Measurements from ENCODE around the gene IER5L.
"Not testable (repeated sequence)": the region's sequence is repeated elsewhere in the genome, so short reads cannot be mapped to it uniquely, and the experiment has no call there.

Gene IER5L

DNA sequence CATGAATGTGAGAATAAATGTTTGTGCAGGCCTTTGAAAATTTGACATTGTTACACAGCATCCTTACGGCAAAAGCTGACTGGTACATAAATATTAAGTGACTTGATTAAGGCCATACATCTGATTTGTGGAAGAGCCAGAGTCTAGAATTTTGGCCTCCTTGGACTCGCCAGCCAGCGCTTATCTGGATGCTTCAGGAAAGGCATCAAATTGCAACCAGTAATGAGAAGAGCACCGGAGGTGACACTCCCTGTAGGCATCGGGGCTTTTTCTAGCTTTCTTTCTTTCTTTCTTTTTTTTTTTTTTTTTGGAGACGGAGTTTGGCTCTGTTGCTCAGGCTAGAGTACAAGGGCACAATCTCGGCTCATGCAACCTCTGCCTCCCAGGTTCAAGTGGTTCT, 13.2 kb upstream of the IER5L start:
- no peaks in the 10 kb centered on the region for H3K9me3 ChIP-seq (ENCODE audit: control insufficient read depth, low read depth, low read length)
- H3K27me3 ChIP-seq (ENCODE audit: control insufficient read depth, insufficient read depth, low read length) = peaks cover 13% of the 10 kb centered on the region
- no peaks in the 10 kb centered on the region for H3K36me3 ChIP-seq (ENCODE audit: control insufficient read depth, low read depth, low read length)
- H3K27ac ChIP-seq (ENCODE audit: low read length) = no peak overlapping the region
- no peaks in the 10 kb centered on the region for H3K4me1 ChIP-seq (ENCODE audit: control insufficient read depth, low read depth, low read length)
- no peak overlapping the region for H3K4me3 ChIP-seq (ENCODE audit: low read length)
- H3K9ac ChIP-seq (ENCODE audit: low read length) = no peak overlapping the region

DNA sequence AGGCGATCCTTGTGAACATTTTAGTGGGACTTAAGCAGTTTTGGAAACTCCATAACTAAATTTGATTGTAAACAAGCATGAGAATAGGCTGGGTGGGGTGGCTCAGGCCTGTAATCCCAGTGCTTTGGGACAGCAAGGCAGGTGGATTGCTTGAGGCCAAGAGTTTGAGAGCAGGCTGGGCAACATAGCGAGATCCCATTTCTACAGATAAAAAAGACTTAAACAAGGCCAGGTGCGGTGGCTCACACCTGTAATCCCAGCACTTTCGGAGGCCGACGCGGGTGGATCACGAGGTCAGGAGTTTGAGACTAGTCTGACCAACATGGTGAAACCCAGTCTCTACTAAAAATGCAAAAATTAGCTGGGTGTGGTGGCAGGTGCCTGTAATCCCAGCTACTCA, 11.9 kb upstream of the IER5L start:
- not testable (repeated sequence) for H3K36me3 ChIP-seq (ENCODE audit: control insufficient read depth, low read depth, low read length); H3K9me3 ChIP-seq (ENCODE audit: control insufficient read depth, low read depth, low read length); H3K9ac ChIP-seq (ENCODE audit: low read length); H3K4me1 ChIP-seq (ENCODE audit: control insufficient read depth, low read depth, low read length); H3K27ac ChIP-seq (ENCODE audit: low read length); H3K4me3 ChIP-seq (ENCODE audit: low read length)
- peaks cover 20% of the 10 kb centered on the region for H3K27me3 ChIP-seq (ENCODE audit: control insufficient read depth, insufficient read depth, low read length)

DNA sequence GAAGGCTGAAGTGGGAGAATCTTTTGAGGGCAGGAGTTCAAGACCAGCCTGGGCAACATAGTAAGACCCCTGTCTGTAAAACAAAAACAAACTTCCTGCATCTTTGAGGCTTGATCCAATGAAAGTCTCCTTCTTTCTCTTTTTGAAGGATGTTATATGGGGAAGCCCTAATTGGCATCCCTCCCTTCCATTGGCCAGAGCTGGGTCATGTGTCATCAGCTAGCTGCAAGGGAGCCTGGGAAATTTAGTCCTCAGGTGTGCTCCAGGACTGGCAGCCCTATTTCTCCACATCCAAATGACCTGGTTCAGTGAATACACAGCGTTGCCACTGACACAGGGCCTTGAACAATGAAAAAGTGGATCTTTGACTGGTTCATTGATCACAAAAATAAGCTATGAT, 9.0 kb upstream of the IER5L start:
- Histone ChIP-seq H3K36me3 (ENCODE audit: control insufficient read depth, low read depth, low read length) (no peaks in the 10 kb centered on the region), H3K27ac (ENCODE audit: low read length) (no peak overlapping the region), H3K4me3 (ENCODE audit: low read length) (no peak overlapping the region), H3K27me3 (ENCODE audit: control insufficient read depth, insufficient read depth, low read length) (peaks cover 31% of the 10 kb centered on the region), H3K9me3 (ENCODE audit: control insufficient read depth, low read depth, low read length) (no peaks in the 10 kb centered on the region), H3K9ac (ENCODE audit: low read length) (no peak overlapping the region), H3K4me1 (ENCODE audit: control insufficient read depth, low read depth, low read length) (no peaks in the 10 kb centered on the region)

DNA sequence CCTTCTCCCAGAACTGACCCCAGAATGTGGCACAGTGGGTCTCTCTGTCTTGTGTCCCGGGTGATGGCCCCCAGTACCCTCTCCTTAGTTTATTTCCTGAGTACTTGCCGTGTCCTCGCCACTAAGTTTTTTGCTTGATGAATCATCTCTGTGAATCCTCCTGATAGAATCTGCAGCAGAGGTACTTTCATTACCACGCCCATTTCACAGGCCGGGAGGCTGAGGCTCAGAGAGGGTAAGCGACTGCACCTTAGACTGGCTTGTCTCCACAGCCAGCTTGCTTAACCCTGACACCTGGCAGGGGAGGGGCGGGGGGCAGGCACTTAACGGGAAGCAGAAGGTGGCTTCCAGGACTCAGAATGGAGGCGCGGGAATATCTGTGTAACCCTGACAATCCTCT, 7.9 kb upstream of the IER5L start:
- Histone ChIP-seq H3K9me3 (ENCODE audit: control insufficient read depth, low read depth, low read length) (no peaks in the 10 kb centered on the region), H3K4me3 (ENCODE audit: low read length) (no peak overlapping the region), H3K27me3 (ENCODE audit: control insufficient read depth, insufficient read depth, low read length) (peaks cover 42% of the 10 kb centered on the region), H3K36me3 (ENCODE audit: control insufficient read depth, low read depth, low read length) (no peaks in the 10 kb centered on the region), H3K4me1 (ENCODE audit: control insufficient read depth, low read depth, low read length) (no peaks in the 10 kb centered on the region), H3K9ac (ENCODE audit: low read length) (no peak overlapping the region), H3K27ac (ENCODE audit: low read length) (no peak overlapping the region)

DNA sequence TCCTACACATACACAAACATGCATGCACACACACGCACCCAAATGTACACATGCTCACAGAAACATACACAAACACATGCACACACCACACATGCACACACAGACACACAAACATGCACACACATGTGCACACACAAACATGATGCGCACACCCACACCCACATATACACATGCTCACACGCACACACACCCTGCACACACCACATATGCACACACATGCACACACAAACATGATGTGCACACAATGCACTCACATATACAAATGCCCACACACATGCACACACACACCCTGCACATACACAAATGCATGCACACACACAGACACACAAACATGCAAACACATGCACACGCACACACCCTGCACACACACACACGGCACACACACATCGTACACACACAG, 7.3 kb upstream of the IER5L start:
- Histone ChIP-seq H3K27me3 (ENCODE audit: control insufficient read depth, insufficient read depth, low read length) (peaks cover 48% of the 10 kb centered on the region), H3K36me3 (ENCODE audit: control insufficient read depth, low read depth, low read length) (no peaks in the 10 kb centered on the region), H3K9ac (ENCODE audit: low read length) (no peak overlapping the region), H3K4me1 (ENCODE audit: control insufficient read depth, low read depth, low read length) (no peaks in the 10 kb centered on the region), H3K4me3 (ENCODE audit: low read length) (no peak overlapping the region), H3K27ac (ENCODE audit: low read length) (no peak overlapping the region), H3K9me3 (ENCODE audit: control insufficient read depth, low read depth, low read length) (no peaks in the 10 kb centered on the region)

DNA sequence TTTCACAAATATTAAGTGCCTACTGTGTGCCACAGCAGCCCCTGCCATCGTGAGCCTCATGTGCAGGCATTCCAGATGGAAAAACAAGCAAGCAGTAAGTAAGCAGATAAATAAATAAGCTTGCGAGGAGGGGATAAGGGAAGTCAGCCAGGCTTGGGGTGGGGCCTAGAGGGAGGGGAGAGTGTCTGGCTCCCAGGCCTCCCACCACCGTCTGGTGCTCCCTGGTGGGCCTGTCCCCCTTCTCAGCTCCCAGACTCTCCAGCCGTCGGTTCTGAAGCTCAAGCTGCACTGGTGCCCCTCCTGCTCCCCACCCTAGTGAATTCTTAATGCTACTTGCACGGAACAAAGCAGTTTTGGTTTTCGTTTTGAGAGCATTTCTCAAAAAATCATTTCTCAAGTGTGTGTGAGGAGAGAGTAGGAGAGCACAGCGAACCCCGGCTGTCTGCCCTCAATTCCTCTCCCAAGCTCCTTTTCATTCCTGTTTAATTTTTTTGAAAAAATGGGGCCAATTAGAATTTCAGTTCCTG, 6.6 kb upstream of the IER5L start:
- H3K27ac ChIP-seq (ENCODE audit: low read length) = no peak overlapping the region
- H3K9me3 ChIP-seq (ENCODE audit: control insufficient read depth, low read depth, low read length) = no peaks in the 10 kb centered on the region
- H3K4me3 ChIP-seq (ENCODE audit: low read length) = no peak overlapping the region
- peaks cover 2% of the 10 kb centered on the region for H3K4me1 ChIP-seq (ENCODE audit: control insufficient read depth, low read depth, low read length)
- H3K9ac ChIP-seq (ENCODE audit: low read length) = no peak overlapping the region
- no peaks in the 10 kb centered on the region for H3K36me3 ChIP-seq (ENCODE audit: control insufficient read depth, low read depth, low read length)
- H3K27me3 ChIP-seq (ENCODE audit: control insufficient read depth, insufficient read depth, low read length) = peaks cover 55% of the 10 kb centered on the region

DNA sequence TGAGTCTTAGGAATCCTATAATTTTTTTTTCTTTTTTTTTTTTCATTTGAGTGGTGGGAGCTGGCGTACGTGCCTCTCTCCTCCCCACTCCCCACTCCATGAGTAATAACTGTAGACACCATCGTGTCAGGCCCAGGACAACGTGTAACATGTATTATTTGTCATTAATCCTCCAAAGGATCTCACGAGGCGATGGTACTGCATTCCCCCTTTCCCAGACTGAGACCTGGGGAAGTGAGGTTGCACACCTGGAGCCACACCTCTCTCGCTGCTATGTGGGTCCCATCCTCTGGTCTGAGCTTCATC, 6.1 kb upstream of the IER5L start:
- Histone ChIP-seq H3K4me1 (ENCODE audit: control insufficient read depth, low read depth, low read length) (peaks cover 7% of the 10 kb centered on the region), H3K27ac (ENCODE audit: low read length) (no peak overlapping the region), H3K9ac (ENCODE audit: low read length) (no peak overlapping the region), H3K36me3 (ENCODE audit: control insufficient read depth, low read depth, low read length) (no peaks in the 10 kb centered on the region), H3K4me3 (ENCODE audit: low read length) (no peak overlapping the region), H3K27me3 (ENCODE audit: control insufficient read depth, insufficient read depth, low read length) (peaks cover 60% of the 10 kb centered on the region), H3K9me3 (ENCODE audit: control insufficient read depth, low read depth, low read length) (no peaks in the 10 kb centered on the region)

DNA sequence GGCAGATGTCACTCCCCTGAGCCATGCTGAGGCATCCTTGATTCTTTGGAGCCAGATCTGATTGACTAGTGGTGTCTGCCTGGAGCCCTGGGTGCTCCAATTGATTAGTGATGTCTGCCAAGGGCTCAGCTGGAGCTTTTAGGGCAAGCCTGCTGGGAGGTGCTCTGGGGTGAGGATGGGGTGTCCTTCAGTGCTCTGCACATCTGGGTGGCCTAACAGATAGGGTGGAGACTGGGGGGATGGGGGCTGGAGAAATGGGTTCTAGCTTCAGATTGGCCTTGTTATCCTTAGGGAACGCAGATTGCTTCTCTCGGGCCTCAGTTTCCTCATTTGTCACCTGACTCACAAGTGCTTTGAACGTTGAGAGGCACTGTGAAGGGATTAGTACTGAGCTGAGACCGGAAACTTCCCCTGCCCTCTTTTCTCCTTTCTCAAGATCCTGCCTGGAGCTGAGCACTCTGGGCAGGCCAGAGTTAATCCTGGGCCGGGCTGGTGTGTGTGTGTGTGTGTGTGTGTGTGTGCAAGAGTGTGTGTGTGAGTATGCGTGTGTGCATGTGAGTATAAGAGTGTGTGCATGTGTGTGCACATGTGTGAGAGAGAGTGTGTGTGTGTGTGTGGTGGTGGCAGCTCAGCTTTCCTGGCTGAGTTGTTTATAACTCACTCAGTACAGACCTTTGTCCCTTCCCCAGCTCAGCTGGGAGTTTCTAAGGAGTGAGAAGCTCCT, 5.6 kb upstream of the IER5L start:
- Histone ChIP-seq H3K9me3 (ENCODE audit: control insufficient read depth, low read depth, low read length) (no peaks in the 10 kb centered on the region), H3K27me3 (ENCODE audit: control insufficient read depth, insufficient read depth, low read length) (peaks cover 65% of the 10 kb centered on the region), H3K4me3 (ENCODE audit: low read length) (no peak overlapping the region), H3K4me1 (ENCODE audit: control insufficient read depth, low read depth, low read length) (peaks cover 9% of the 10 kb centered on the region), H3K9ac (ENCODE audit: low read length) (no peak overlapping the region), H3K27ac (ENCODE audit: low read length) (no peak overlapping the region), H3K36me3 (ENCODE audit: control insufficient read depth, low read depth, low read length) (no peaks in the 10 kb centered on the region)

DNA sequence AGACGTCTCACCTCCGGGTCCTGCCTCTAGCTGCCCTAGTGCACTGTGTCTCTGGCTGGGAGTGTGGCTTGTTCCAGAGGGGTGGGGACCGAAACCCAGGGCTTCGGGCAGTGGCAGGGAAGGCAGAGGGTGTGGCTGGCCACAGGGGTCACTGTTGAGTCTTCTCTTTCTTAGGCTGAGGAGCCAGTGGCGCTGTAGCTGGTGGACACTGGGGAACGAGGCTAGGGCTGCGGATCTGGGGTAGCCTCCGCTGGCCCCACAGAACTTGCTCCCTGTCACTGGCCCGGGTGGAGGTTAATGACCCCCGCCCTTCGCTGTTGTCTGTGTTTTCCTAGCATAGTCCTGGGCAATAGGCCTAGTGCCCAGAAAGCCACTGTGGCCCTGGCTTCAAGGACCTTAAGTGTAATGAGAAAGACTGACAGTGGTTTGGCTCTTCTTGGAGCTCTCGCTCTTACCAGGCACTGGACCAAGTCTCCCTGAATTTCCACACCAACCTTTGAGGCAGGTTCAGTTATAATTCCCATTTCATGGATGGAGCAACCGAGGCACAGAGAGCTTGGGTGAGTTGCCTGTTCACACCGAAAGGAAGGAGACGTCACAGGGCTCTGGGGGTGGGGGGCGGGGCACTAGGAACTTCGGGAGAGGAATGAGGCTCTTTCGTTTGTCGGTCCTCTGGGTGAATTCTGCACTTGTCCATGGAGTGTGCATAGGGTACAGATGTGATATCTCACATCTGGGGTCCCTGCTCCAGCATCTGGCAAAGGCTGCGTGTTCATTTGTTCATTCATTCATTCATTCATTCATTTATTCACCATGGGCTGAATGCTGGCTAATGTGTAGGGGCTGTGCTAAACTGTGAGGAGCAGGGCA, 4.8 kb upstream of the IER5L start:
- Histone ChIP-seq H3K36me3 (ENCODE audit: control insufficient read depth, low read depth, low read length) (no peaks in the 10 kb centered on the region), H3K27me3 (ENCODE audit: control insufficient read depth, insufficient read depth, low read length) (peaks cover 70% of the 10 kb centered on the region), H3K27ac (ENCODE audit: low read length) (no peak overlapping the region), H3K9ac (ENCODE audit: low read length) (no peak overlapping the region), H3K9me3 (ENCODE audit: control insufficient read depth, low read depth, low read length) (no peaks in the 10 kb centered on the region), H3K4me3 (ENCODE audit: low read length) (no peak overlapping the region), H3K4me1 (ENCODE audit: control insufficient read depth, low read depth, low read length) (peaks cover 9% of the 10 kb centered on the region)

DNA sequence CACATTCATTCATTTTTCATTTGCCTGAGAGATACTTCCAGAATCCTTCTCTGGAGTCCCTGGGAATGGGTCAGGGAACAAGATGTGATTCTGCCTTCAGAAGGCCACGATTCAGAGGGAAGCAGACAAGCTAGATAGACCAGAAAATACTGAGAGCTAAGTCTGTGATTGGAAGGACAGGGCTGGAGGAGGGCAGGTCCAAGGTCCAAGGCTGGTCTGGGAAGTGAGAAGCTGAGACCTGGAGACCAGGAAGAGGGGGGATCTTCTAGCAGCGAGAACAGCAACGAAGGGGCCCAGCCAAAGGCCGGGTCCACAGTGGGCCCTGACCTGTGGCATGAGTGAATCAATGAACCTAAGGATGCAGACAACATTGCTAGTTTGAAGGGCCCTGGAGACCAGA, 4.1 kb upstream of the IER5L start:
- Histone ChIP-seq H3K27me3 (ENCODE audit: control insufficient read depth, insufficient read depth, low read length) (peaks cover 74% of the 10 kb centered on the region), H3K36me3 (ENCODE audit: control insufficient read depth, low read depth, low read length) (no peaks in the 10 kb centered on the region), H3K4me3 (ENCODE audit: low read length) (no peak overlapping the region), H3K27ac (ENCODE audit: low read length) (no peak overlapping the region), H3K9me3 (ENCODE audit: control insufficient read depth, low read depth, low read length) (no peaks in the 10 kb centered on the region), H3K4me1 (ENCODE audit: control insufficient read depth, low read depth, low read length) (peaks cover 9% of the 10 kb centered on the region), H3K9ac (ENCODE audit: low read length) (no peak overlapping the region)

DNA sequence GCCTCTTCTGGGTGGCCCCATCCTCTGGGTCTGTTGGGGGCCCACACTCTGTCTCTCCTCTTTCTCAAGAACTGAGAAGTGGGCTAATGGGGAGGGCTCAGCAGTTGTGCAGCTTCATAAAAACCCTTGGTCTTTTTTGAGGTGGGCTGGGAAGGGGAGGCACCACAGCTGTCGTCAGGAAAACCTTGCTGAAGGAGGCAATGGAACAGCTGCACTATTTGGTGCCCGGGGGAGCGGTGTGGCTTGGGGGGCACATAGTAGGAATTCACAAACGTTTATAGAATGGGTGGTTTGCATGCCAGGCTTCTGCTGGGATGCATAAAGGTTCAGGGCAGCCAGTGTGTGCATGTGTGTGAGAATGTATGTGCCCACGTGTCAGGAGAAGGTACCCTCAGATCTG, 3.2 kb upstream of the IER5L start:
- H3K9ac ChIP-seq (ENCODE audit: low read length) = no peak overlapping the region
- peaks cover 83% of the 10 kb centered on the region for H3K27me3 ChIP-seq (ENCODE audit: control insufficient read depth, insufficient read depth, low read length)
- peaks cover 9% of the 10 kb centered on the region for H3K4me1 ChIP-seq (ENCODE audit: control insufficient read depth, low read depth, low read length)

More for the DNA sequence above, 3.2 kb upstream of the IER5L start:
- no peaks in the 10 kb centered on the region for H3K9me3 ChIP-seq (ENCODE audit: control insufficient read depth, low read depth, low read length)
- H3K4me3 ChIP-seq (ENCODE audit: low read length) = no peak overlapping the region
- H3K27ac ChIP-seq (ENCODE audit: low read length) = no peak overlapping the region
- no peaks in the 10 kb centered on the region for H3K36me3 ChIP-seq (ENCODE audit: control insufficient read depth, low read depth, low read length)
